Lower lobe of right lung (tissue), 2 donors: ENCODE data around the gene OTOF. TPM values are rescaled to one million over a fixed set of nuclear protein-coding genes. Genes with fewer than 3 reads are reported as not detected.

Experiments used
- ATAC-seq, 2 donors: fragments of 200-7000 bp; cut with Tn5 transposase; one replicate each; pipeline ENCODE4 v1.9.1; 2020 to 2022; ENCODE audit warnings: mild to moderate bottlenecking in 2 of 2, moderate library complexity in 2 of 2
- DNase-seq: peaks from one replicate; pipeline ENCODE4 v3.0.0-alpha.2; 2020
- H3K27ac ChIP-seq: fragments of 200-600 bp; one replicate; pipeline ENCODE4 v1.8.0; 2022
- H3K27me3 ChIP-seq: fragments of 200-600 bp; one replicate; pipeline ENCODE4 v1.8.0; 2022; ENCODE audit warnings: low read depth
- H3K36me3 ChIP-seq: fragments of 200-600 bp; one replicate; pipeline ENCODE4 v1.8.0; 2022; ENCODE audit warnings: mild to moderate bottlenecking
- H3K4me1 ChIP-seq: fragments of 200-600 bp; one replicate; pipeline ENCODE4 v1.8.0; 2022
- H3K4me3 ChIP-seq: fragments of 200-600 bp; one replicate; pipeline ENCODE4 v1.8.0; 2022; ENCODE audit warnings: mild to moderate bottlenecking
- H3K9me3 ChIP-seq: fragments of 200-600 bp; one replicate; pipeline ENCODE4 v1.8.0; 2022
- intact Hi-C: fragments of 100-400 bp; cut with DNase I; formaldehyde crosslinking; loops from one replicate; pipeline ENCODE4 v1.11.0; 2022
- total RNA-seq: library from RNA; stranded (reverse); fragmentation: NEBNext Ultra II Directional; extraction: Animal tissue kit (Norgen Biotek cat#: 25700); gene quantifications from one replicate; pipeline ENCODE4 v1.2.1, GENCODE V29; 2021
- TF ChIP-seq, protein P1 (sequence below): fragments of 200-600 bp; IDR thresholded peaks from one replicate; pipeline ENCODE4 v1.8.0; 2022; ENCODE audit warnings: antibody characterized with exemption, mild to moderate bottlenecking
- donor health status: DM: no; HTN: yes; CAD: no; lungs with severe emphysema.

Gene OTOF
- total RNA-seq, 1 donor from 2014 or later: 0.35 TPM

GRCh38 chr2:26480566-26481423 is 2.9 kb upstream of the OTOF start:
- no peak overlapping the region for H3K4me3 ChIP-seq
- H3K27me3 ChIP-seq: no peaks in the 10 kb centered on the region
- H3K27ac ChIP-seq: no peak overlapping the region
- ATAC-seq (no peak), DNase-seq (no peak)
- H3K4me1 ChIP-seq: no peaks in the 10 kb centered on the region
- H3K36me3 ChIP-seq: no peaks in the 10 kb centered on the region
- TF ChIP-seq, protein P1, sequence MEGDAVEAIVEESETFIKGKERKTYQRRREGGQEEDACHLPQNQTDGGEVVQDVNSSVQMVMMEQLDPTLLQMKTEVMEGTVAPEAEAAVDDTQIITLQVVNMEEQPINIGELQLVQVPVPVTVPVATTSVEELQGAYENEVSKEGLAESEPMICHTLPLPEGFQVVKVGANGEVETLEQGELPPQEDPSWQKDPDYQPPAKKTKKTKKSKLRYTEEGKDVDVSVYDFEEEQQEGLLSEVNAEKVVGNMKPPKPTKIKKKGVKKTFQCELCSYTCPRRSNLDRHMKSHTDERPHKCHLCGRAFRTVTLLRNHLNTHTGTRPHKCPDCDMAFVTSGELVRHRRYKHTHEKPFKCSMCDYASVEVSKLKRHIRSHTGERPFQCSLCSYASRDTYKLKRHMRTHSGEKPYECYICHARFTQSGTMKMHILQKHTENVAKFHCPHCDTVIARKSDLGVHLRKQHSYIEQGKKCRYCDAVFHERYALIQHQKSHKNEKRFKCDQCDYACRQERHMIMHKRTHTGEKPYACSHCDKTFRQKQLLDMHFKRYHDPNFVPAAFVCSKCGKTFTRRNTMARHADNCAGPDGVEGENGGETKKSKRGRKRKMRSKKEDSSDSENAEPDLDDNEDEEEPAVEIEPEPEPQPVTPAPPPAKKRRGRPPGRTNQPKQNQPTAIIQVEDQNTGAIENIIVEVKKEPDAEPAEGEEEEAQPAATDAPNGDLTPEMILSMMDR: no peak
- intact Hi-C loops: no loop called here
- H3K9me3 ChIP-seq: no peaks in the 10 kb centered on the region

DNA sequence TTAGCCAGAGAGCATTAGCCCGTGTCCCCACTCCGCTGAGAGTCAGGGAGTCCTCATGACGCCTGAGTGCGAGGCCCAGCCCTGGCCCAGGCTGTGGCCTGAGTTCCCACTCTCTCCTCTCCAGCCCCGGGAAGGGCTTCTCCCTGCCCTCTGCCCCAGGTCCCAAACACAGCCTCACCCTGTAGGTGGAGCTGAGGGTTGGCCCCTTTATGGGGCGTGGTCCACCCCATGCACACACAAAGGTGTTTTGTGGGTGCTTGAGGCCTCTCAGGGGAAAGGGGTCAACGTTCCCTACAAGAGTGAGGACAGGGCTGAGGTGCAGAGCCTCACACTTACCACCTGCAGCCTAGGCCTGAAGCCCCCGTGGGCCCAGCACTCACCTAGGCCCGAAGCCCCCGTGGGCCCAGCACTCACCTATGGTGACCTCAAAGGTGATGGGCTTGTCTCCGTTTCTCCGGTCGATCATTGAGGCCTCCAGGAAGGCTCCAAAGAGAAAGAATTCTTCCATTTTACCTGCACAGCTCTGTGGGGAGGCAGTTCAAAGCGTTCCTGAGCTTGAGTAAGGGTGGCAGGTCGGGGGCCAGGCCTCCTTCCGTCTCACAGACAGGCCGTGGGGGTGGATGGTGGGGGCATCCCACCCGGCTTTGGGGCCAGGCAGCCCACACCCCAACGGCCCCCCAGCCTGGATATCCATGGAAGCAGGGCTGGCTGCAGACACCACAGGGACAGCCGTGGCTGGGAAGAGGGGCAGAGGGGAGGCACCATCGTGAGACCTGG is 2.1 kb upstream of the OTOF start:
- Histone ChIP-seq H3K27me3 (no peaks in the 10 kb centered on the region), H3K36me3 (no peaks in the 10 kb centered on the region), H3K27ac (no peak overlapping the region), H3K9me3 (no peaks in the 10 kb centered on the region), H3K4me1 (no peaks in the 10 kb centered on the region), H3K4me3 (no peak overlapping the region)
- ATAC-seq: no peak
- TF ChIP-seq, protein P1: no peak
- no peak for DNase-seq
- intact Hi-C loops: no loop called here

- H3K27ac ChIP-seq: no peak overlapping the region
- no peaks in the 10 kb centered on the region for H3K4me1 ChIP-seq
- H3K9me3 ChIP-seq: no peaks in the 10 kb centered on the region
- DNase-seq (no peak), ATAC-seq (no peak)
- H3K36me3 ChIP-seq: no peaks in the 10 kb centered on the region
- no peaks in the 10 kb centered on the region for H3K27me3 ChIP-seq
- TF ChIP-seq, protein P1: no peak
- intact Hi-C loops: no loop called here
- H3K4me3 ChIP-seq: no peak overlapping the region
Observed at GRCh38 chr2:26479131-26479788, 1.3 kb upstream of the OTOF start.

DNA sequence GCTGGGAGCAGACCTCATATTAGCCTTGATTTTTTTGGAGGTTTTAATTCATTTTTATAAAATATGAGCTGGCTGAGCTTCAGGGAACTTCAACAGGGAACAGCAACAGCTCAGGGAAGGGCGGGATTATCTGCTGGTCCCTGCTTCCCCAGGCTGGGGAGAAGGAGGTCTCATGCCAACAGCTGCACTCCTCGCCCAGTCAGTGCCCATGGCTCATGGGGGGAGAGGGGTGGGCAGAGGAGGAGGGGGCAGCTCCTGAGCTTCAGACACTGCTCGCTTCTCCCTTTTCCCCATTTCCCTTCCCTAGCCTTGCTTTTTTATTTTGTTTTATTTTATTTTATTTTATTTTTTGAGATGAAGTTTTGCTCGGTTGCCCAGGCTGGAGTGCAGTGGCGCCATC is 442 bp upstream of the OTOF start:
- Histone ChIP-seq H3K27ac (no peak overlapping the region), H3K4me3 (no peak overlapping the region), H3K36me3 (no peaks in the 10 kb centered on the region), H3K27me3 (no peaks in the 10 kb centered on the region), H3K9me3 (no peaks in the 10 kb centered on the region), H3K4me1 (no peaks in the 10 kb centered on the region)
- intact Hi-C loops: no loop called here
- TF ChIP-seq, protein P1: no peak
- DNase-seq (no peak), ATAC-seq (no peak)

DNA sequence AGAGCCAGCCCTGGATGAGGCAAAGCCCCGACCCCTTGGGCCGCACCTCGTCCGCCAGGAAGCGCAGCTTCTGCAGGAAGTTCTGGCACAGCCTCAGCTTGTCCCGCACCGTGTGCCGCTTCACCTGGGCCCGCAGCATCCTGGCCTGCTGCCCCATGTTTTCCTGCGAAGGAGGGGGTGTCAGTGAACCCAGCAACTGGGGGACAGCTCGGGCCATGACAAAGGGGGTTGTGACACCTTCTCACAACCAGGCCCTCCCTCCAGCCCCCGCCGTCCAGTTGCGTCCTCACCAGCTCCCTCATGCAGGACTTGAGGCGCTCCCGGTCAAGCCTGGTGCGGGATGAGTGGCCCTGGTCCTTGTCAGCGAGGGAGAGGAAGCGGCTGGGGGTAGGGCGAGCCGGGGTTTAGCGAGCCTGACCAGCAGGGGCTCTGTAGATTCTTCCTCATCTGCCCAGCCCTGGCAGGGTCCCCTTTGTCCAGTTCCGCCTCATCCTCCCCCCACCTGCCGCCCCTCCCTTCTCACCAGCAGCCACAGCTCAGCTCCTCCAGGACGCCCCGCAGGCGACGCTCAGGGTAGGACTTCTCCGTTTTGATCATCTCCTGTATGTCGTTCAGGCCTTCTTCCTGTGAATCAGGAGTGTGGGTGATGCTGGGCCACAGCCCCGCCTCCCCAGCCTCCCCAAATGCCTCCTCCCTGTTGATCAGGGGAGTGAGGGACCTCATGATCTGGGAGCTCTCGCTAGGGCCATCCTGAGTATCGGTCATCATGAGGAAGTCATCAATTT is 606 bp downstream of the OTOF start:
- no peaks in the 10 kb centered on the region for H3K4me1 ChIP-seq
- intact Hi-C loops: no loop called here
- no peak overlapping the region for H3K4me3 ChIP-seq
- no peaks in the 10 kb centered on the region for H3K9me3 ChIP-seq
- no peak for DNase-seq
- no peaks in the 10 kb centered on the region for H3K36me3 ChIP-seq
- ATAC-seq: no peak
- H3K27me3 ChIP-seq: no peaks in the 10 kb centered on the region
- TF ChIP-seq, protein P1: no peak
- H3K27ac ChIP-seq: no peak overlapping the region
